Non-pigmented ciliary epithelial cell (primary cell): ENCODE data around the gene LCN10.

ENCODE experiments used
- DNase-seq: peaks from one replicate; pipeline ENCODE4 v3.0.0-alpha.2; 2010; ENCODE audit warnings: low read depth

LCN10 gene

GRCh38 chr9:136754626-136755301, 12.0 kb upstream of the LCN10 start:
- no peak for DNase-seq

GRCh38 chr9:136754059-136754572, 11.4 kb upstream of the LCN10 start:
- DNase-seq = no peak

GRCh38 chr9:136753371-136754058, 10.8 kb upstream of the LCN10 start:
- no peak for DNase-seq

GRCh38 chr9:136751814-136752213, 9.1 kb upstream of the LCN10 start:
- no peak for DNase-seq

- no peak for DNase-seq
These were observed 8.5 kb upstream of the LCN10 start for GRCh38 chr9:136751244-136751643.

GRCh38 chr9:136750526-136750925, 7.8 kb upstream of the LCN10 start:
- no peak for DNase-seq

- no peak for DNase-seq
These were observed 6.2 kb upstream of the LCN10 start for GRCh38 chr9:136748666-136749611.

GRCh38 chr9:136748201-136748600, 5.5 kb upstream of the LCN10 start, which contains the start of gene LCN6:
TSS of gene LCN6 (minus strand) at chr9:136748525. CDS start at chr9:136748483, 42 bp downstream.
- DNase-seq = no peak

- no peak for DNase-seq
These were observed 4.7 kb upstream of the LCN10 start for GRCh38 chr9:136747161-136748060.

- no peak for DNase-seq
These were observed 3.9 kb upstream of the LCN10 start for GRCh38 chr9:136746621-136747020.

- no peak for DNase-seq
These were observed 3.4 kb upstream of the LCN10 start for GRCh38 chr9:136746155-136746490.

GRCh38 chr9:136745389-136746154, 2.8 kb upstream of the LCN10 start:
- no peak for DNase-seq

- no peak for DNase-seq
These were observed 2.0 kb upstream of the LCN10 start for GRCh38 chr9:136744773-136745172.

- no peak for DNase-seq
These were observed 985 bp upstream of the LCN10 start for GRCh38 chr9:136743639-136744211.

GRCh38 chr9:136741883-136742571, 713 bp downstream of the LCN10 start:
- no peak for DNase-seq

GRCh38 chr9:136740971-136741882, 1.5 kb downstream of the LCN10 start:
- DNase-seq = no peak

GRCh38 chr9:136740491-136740890, 2.2 kb downstream of the LCN10 start:
- DNase-seq = no peak

GRCh38 chr9:136740069-136740468, 2.7 kb downstream of the LCN10 start:
- no peak for DNase-seq

- DNase-seq = no peak
These were observed 3.2 kb downstream of the LCN10 start for GRCh38 chr9:136739509-136739908.
